ENCODE data around the gene IMMP2L.
A peak's percentile ranks its signal among the peaks of the same experiment; 100 is the strongest.

Gene IMMP2L

GRCh38 chr7:111029574-111030251, 532.6 kb downstream of the IMMP2L start:
- peak; percentile 13 for DNase-seq (ENCODE audit: low read depth)

- no peak for DNase-seq (ENCODE audit: low read depth)
Observed at GRCh38 chr7:111029141-111029572, 533.1 kb downstream of the IMMP2L start.

DNA sequence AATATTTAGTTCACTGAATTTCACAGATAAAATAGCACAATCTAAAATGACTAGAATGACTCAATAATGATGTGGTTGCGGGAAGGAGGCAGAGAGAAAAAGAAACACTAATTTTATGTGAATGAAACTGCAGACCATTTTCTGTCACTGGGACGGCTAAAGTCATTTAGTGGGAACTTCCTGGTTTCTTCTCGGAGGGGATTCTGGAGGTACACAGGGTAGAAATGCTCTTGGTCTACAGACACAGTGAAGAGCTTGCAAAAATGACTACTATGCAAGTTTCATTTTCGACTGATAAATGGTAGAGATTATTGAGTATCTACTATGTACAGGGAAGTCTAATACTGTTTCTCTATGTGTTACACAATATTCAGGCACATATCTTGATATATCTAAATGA, 534.9 kb downstream of the IMMP2L start:
- no peak for DNase-seq (ENCODE audit: low read depth)

- DNase-seq (ENCODE audit: low read depth): no peak
Observed at GRCh38 chr7:111026806-111027205, 535.5 kb downstream of the IMMP2L start.

GRCh38 chr7:111026343-111026742, 535.9 kb downstream of the IMMP2L start:
- DNase-seq (ENCODE audit: low read depth): no peak

DNA sequence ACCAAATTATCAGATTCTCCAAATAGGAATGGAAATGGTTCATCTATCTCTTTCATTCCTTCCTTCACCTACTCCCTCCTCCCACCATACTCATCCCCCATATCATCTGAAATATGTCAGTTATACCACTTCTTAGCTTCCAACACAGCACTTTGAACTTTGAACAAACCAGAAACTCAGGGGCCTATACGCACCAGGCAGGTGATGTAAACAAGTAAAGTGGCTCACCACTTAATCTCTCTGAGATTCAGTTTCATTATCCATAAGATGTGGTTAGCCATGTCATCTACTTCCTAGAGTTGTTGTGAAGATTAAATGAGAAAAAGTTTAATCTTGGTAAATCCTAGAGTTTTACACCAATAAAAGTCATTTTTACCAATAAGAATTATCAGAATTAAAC, 537.3 kb downstream of the IMMP2L start:
- DNase-seq (ENCODE audit: low read depth): no peak

DNA sequence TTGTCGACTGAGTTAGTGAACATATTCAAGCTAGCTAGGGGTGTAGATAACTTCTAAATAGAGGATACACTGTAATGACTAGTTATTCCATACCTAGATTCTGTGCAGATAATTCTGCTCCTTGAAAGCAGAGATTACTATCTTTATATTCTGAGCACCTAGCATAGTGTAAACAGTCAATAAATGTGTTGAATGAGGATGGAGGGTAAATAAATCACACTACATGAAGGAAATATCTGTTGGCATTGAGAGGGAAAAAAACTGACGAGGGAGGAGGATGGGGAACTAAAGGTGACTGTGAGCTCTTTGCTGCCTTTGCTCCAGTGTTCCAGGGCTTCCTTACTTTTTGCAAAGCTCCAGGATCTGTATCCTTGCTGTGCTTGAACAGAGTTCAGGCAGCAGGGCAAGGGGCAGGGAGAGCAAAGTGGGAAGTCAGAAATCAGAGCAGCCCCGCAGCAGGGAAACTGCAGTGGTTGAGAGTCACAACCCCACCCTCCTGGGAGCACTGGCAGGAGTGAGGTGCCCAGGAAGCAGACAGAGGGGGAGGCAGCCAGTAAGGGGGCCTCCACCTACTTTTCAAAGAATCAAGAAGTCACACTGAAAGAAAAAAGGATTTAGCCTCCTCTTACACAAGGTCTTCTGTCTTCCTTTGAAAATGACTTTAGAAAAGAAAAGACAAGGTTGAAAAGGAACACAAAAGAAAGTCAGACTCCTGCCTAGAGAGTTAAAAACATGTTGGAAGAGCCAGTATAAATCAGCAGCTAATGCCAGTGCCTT, 543.1 kb downstream of the IMMP2L start:
- DNase-seq (ENCODE audit: low read depth): no peak

DNA sequence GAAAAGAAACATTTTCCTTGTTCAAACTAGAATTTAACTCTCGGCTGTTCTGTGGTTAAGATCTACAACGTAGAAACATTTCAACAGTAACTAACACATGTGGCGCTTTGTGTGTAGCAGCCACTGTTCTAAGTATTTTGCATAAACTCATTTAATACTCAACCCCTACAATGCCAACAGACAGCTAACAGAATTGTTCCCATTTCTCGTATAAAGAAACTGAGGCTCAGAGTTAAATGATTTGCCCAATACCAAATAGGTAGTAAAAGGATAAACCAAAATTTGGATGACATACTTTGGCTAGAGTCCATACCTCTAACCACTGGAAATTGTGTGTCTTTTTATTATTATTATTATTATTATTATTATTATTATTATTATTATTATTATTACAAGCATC, 543.8 kb downstream of the IMMP2L start:
- DNase-seq (ENCODE audit: low read depth): no peak

GRCh38 chr7:111014079-111014478, 548.2 kb downstream of the IMMP2L start:
- DNase-seq (ENCODE audit: low read depth): no peak

DNA sequence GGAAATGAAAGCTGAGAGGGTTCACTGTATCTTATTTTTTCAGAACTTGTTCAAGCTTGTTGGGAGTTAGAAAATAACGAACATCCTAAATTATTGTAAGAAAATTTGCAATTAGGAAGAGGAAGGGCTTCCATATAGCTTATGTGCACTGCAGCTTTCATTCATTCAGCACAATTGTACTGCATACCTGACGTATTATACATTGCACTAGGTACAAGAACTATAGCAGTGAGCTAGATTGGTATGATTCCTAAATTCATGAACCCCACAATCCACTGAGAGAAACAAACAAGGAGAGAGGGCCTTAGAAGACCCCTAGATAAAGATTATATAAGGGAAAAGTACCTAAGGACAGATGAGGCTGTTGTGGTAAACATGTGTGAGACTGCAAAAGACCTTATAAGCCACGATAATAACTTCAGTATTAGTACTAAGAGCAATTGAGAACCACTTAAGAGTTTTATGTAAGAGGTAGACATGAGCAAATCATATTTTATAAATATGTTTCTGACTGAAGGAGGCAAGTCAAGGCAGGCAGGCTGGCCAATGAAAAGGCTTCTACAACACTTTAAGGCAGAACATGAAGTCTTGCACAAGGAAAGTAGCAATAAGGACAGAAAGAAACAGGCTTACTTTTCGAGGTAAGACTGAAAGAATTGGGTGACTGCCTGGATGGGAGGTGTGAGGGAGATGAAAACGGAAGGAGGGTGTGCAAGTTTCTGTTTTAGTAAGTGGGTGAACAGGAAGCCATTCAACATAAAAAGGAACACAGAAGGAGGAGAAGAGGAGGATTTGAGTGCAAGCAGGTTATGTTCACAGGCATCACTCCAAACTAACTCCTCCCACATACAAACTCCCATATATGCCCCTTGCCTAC, 549.3 kb downstream of the IMMP2L start:
- DNase-seq (ENCODE audit: low read depth): peak; percentile 12

- DNase-seq (ENCODE audit: low read depth): no peak
Observed at GRCh38 chr7:111012149-111012548, 550.1 kb downstream of the IMMP2L start.

- DNase-seq (ENCODE audit: low read depth): no peak
Observed at GRCh38 chr7:111011520-111011919, 550.8 kb downstream of the IMMP2L start.

- no peak for DNase-seq (ENCODE audit: low read depth)
Observed at GRCh38 chr7:111010798-111011197, 551.5 kb downstream of the IMMP2L start.

- no peak for DNase-seq (ENCODE audit: low read depth)
Observed at GRCh38 chr7:111009526-111010040, 552.7 kb downstream of the IMMP2L start.

DNA sequence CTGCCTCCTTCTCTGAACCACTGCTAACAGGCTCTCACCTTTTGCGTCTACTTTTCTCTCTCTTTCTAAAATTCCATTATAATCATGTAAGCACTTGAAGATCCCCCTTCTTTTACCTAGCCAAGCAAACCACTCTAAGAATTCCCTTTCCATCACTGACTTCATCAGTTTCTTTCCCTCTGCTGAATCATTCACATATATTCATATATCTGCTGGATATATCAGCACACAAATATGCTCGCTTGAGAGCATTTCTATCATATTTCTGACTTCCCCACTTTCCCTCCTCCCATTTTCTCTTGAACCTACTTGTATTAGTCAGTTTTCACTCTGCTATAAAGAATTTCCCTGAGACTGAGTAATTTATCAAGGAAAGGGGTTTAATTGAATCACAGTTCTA, 555.6 kb downstream of the IMMP2L start:
- no peak for DNase-seq (ENCODE audit: low read depth)

DNA sequence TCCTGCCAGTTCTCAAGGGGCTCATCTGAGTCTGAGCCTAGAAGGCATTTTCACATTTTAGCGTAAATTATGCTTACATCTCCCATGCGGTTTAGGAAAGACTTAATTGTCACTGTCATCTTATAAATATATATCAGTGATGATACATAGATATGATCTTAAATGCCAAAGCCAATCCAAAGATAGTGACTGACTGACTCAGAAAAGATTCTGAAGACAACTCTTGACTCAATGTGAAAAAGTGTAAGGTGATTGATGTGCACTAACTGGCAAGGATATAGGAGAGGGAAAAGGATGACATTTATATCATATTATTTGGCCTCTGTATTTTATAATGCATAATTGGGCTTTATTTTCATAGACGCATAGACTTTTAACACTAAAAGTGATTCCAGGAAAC, 556.3 kb downstream of the IMMP2L start:
- DNase-seq (ENCODE audit: low read depth): no peak

DNA sequence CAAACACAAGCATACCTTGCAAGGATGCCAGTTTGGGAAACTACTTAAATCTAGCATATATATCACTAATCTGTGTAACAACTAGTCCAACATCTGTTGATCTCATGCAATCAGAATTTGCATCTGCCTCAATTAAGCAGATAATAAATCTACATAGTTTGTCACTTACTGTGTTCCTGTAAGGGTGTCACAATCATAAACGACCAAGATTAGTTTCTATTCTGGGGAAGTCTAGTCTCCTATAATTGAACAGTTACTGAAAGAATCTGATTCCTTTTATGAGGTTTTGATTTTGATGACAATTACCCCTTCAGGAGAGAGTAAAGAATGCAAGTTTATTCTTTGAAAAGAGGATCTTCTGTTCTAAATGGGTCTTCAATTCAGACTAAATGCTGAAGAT, 556.8 kb downstream of the IMMP2L start:
- DNase-seq (ENCODE audit: low read depth): no peak

DNA sequence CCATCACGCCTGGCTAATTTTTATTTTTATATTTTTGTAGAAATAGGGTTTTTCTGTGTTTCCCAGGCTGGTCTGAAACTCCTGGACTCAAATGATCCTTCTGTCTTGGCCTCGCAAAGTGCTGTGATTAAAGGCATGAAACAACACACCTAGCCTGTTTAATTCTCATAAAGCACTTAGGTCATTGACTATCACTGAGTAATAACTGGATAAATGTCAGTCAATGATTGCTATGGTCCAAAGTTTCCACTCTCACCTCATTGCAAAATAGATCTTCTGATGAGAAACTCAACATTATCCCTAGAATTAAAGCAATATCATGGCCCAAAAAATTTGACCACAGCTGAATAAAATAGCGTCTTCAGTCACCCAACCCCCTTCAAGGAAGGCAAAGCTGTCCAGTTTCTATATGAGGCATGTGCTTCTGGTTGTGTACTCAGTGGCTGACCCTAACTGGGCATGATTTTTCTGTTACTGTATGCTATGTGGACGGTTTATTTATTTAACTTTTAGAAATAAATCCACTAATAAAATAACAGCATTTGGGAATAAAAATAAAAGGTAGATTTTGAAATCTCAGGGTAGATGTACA, 557.9 kb downstream of the IMMP2L start:
- no peak for DNase-seq (ENCODE audit: low read depth)

DNA sequence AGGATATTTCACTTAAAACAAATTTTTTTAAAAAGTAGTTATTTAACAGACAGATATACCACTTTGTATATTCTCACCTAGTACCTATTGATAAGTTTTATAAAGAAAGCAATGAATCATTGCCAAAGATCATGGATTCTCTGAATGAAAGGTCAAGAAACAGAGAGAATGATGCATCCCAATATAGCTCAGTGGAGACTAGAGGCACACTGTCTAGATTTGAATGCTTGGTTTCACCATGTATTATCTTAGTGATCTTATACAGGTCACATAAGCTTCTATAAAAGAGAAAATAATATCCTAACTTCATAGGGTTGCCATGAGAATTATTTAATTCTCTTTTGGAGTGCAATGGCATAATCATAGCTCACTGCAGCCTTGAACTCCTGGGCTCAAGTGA, 558.4 kb downstream of the IMMP2L start:
- DNase-seq (ENCODE audit: low read depth): no peak

GRCh38 chr7:110994028-110994967, 568.0 kb downstream of the IMMP2L start:
- no peak for DNase-seq (ENCODE audit: low read depth)
